Lower leg skin (tissue), 4 donors: Measurements from ENCODE around the gene CADM1. TPM values are rescaled to one million over a fixed set of nuclear protein-coding genes. Genes with fewer than 3 reads are reported as not detected.

ENCODE experiments used
- DNase-seq, 2 donors: peaks; one replicate each; pipeline ENCODE4 v3.0.0-alpha.2; 2019; ENCODE audit warnings: low spot score in 2 of 2
- H3K4me3 ChIP-seq: fragments of 200-600 bp; sonication (generic); 2 replicates; pipeline ENCODE4 v1.5.1; 2017; ENCODE audit warnings: mild to moderate bottlenecking, low read depth; ENCODE audit not compliant: poor library complexity, severe bottlenecking
- CTCF ChIP-seq, 3 donors: fragments of 450-650 bp; IDR thresholded peaks; one replicate each; pipeline ENCODE4 v1.5.1; 2016; ENCODE audit warnings: antibody characterized with exemption in 3 of 3, mild to moderate bottlenecking in 3 of 3, moderate library complexity in 2 of 3
- POLR2A ChIP-seq, 2 donors: fragments of 450-650 bp; IDR thresholded peaks; one replicate each; pipeline ENCODE4 v1.6.1; 2016 to 2017; ENCODE audit warnings: antibody characterized with exemption in 2 of 2, mild to moderate bottlenecking in 1 of 2, moderate library complexity in 1 of 2
- WGBS, 2 donors: methylation state at CpG; one replicate each; pipeline ENCODE4 v1.1.5; 2018; 5-methylcytosine and 5-hydroxymethylcytosine counted together
- intact Hi-C: fragments of 100-400 bp; cut with DNase I; formaldehyde crosslinking; loops from one replicate; pipeline ENCODE4 v1.15.0; 2023; ENCODE audit warnings: low total_unique reads
- total RNA-seq, 4 donors: library from RNA; depleted of rRNA; stranded (reverse); fragments of >200 nt; gene quantifications; one replicate each; pipeline ENCODE4 v1.1.0, GENCODE V29; 2016

Gene CADM1
- total RNA-seq, 4 donors from 2014 or later: 9.4 to 21.4 (median 11.8) TPM

- 52 to 54% methylated on average over 3 of the region's 3 CpGs for WGBS, 2 donors
- intact Hi-C loops: no loop called here
These were observed 169.1 kb downstream of the CADM1 start for GRCh38 chr11:115334932-115335788.

GRCh38 chr11:115333949-115334348 is 170.3 kb downstream of the CADM1 start:
- no peak for DNase-seq
- WGBS, 2 donors: 64 to 79% methylated on average over 1 of the region's 1 CpG
- intact Hi-C loops: no loop called here
- H3K4me3 ChIP-seq: no peak overlapping the region
- TF ChIP-seq POLR2A (IDR thresholded peaks at IDR 0.05) (no peak), CTCF (IDR thresholded peaks at IDR 0.05) (no peak)

More at GRCh38 chr11:115334932-115335788, 169.1 kb downstream of the CADM1 start:
- TF ChIP-seq POLR2A (IDR thresholded peaks at IDR 0.05): no peak
- TF ChIP-seq CTCF (IDR thresholded peaks at IDR 0.05): no peak
- H3K4me3 ChIP-seq: no peak overlapping the region
- no peak for DNase-seq

- intact Hi-C loops: no loop called here
- H3K4me3 ChIP-seq: no peak overlapping the region
- DNase-seq: no peak
- WGBS, 2 donors: 48 to 63% methylated on average over 2 of the region's 2 CpGs
- TF ChIP-seq POLR2A (IDR thresholded peaks at IDR 0.05) (no peak), CTCF (IDR thresholded peaks at IDR 0.05) (no peak)
These were observed 171.1 kb downstream of the CADM1 start for GRCh38 chr11:115333121-115333520.

- intact Hi-C loops: no loop called here
- DNase-seq: no peak
- TF ChIP-seq CTCF (IDR thresholded peaks at IDR 0.05) (no peak), POLR2A (IDR thresholded peaks at IDR 0.05) (no peak)
- H3K4me3 ChIP-seq: no peak overlapping the region
- WGBS, 2 donors: 75 to 81% methylated on average over 3 of the region's 3 CpGs
These were observed 173.3 kb downstream of the CADM1 start for GRCh38 chr11:115330684-115331482.

- H3K4me3 ChIP-seq: no peak overlapping the region
- intact Hi-C loops: loop anchor here (10.0 kb wide), 2 partner anchors 178 to 588 kb away; partner anchors contain the start of gene CADM1
- no peak for DNase-seq
- 49 to 52% methylated on average over 2 of the region's 2 CpGs for whole genome bisulfite sequencing, 2 donors
- TF ChIP-seq CTCF (IDR thresholded peaks at IDR 0.05) (no peak), POLR2A (IDR thresholded peaks at IDR 0.05) (no peak)
These were observed 177.7 kb downstream of the CADM1 start for GRCh38 chr11:115326526-115326925.
